H9 (cell line): ENCODE measurements around the gene TGFA. TPM values are rescaled to one million over a fixed set of nuclear protein-coding genes. Genes with fewer than 3 reads are reported as not detected.

Source experiments
- DNase-seq: peaks from one replicate; pipeline ENCODE4 v3.0.0-alpha.2; 2017
- H2AFZ ChIP-seq: one replicate; pipeline ENCODE4 v1.6.1; 2013; ENCODE audit warnings: mild to moderate bottlenecking, low read length, control low read depth, moderate library complexity
- H2AK5ac ChIP-seq: 2 replicates; pipeline ENCODE4 v1.6.1; 2013; ENCODE audit warnings: low read length, control low read depth, mixed read lengths; ENCODE audit not compliant: insufficient read length
- H2BK120ac ChIP-seq: one replicate; pipeline ENCODE4 v1.6.1; 2013; ENCODE audit warnings: low read depth, mild to moderate bottlenecking, low read length, control low read depth, inconsistent platforms; ENCODE audit not compliant: poor library complexity, severe bottlenecking
- H2BK12ac ChIP-seq: 2 replicates; pipeline ENCODE4 v1.6.1; 2013; ENCODE audit warnings: low read length, control low read depth, mixed read lengths, low read depth; ENCODE audit not compliant: insufficient read length
- H2BK15ac ChIP-seq: 2 replicates; pipeline ENCODE4 v1.6.1; 2013; ENCODE audit warnings: low read depth, low read length, control low read depth
- H2BK20ac ChIP-seq: one replicate; pipeline ENCODE4 v1.6.1; 2013; ENCODE audit warnings: low read depth, mild to moderate bottlenecking, low read length, control low read depth, inconsistent platforms; ENCODE audit not compliant: poor library complexity, severe bottlenecking
- H2BK5ac ChIP-seq: 2 replicates; pipeline ENCODE4 v1.6.1; 2013; ENCODE audit warnings: low read length, control low read depth, mixed read lengths; ENCODE audit not compliant: insufficient read length
- H3K14ac ChIP-seq: 2 replicates; pipeline ENCODE4 v1.6.1; 2013; ENCODE audit warnings: low read length, control low read depth; ENCODE audit not compliant: insufficient read depth
- H3K18ac ChIP-seq: 2 replicates; pipeline ENCODE4 v1.6.1; 2013; ENCODE audit warnings: low read depth, mild to moderate bottlenecking, mixed read lengths, low read length, control low read depth; ENCODE audit not compliant: insufficient read length
- H3K23ac ChIP-seq: 2 replicates; pipeline ENCODE4 v1.6.1; 2013; ENCODE audit warnings: low read length, control low read depth, mixed read lengths, low read depth; ENCODE audit not compliant: insufficient read length
- H3K23me2 ChIP-seq: 2 replicates; pipeline ENCODE4 v1.6.1; 2013; ENCODE audit warnings: low read depth, mild to moderate bottlenecking, mixed read lengths, low read length, control low read depth; ENCODE audit not compliant: insufficient read length, poor library complexity, severe bottlenecking
- H3K27ac ChIP-seq: 2 replicates; pipeline ENCODE4 v1.5.1; 2013; ENCODE audit warnings: low read length, control low read depth, mixed read lengths, low read depth; ENCODE audit not compliant: insufficient read length
- H3K27me3 ChIP-seq: 2 replicates; pipeline ENCODE4 v1.6.1; 2013; ENCODE audit warnings: low read length, control low read depth, inconsistent platforms; ENCODE audit not compliant: insufficient read depth
- H3K4ac ChIP-seq: 2 replicates; pipeline ENCODE4 v1.6.1; 2013; ENCODE audit warnings: low read depth, mild to moderate bottlenecking, control low read depth, inconsistent platforms, low read length, moderate library complexity
- H3K4me1 ChIP-seq: 2 replicates; pipeline ENCODE4 v1.6.1; 2013; ENCODE audit warnings: low read length, control low read depth, inconsistent platforms; ENCODE audit not compliant: insufficient read depth
- H3K4me2 ChIP-seq: 2 replicates; pipeline ENCODE4 v1.6.1; 2013; ENCODE audit warnings: low read length, control low read depth, mixed read lengths; ENCODE audit not compliant: insufficient read length, insufficient read depth
- H3K56ac ChIP-seq: 2 replicates; pipeline ENCODE4 v1.6.1; 2013; ENCODE audit warnings: low read depth, mild to moderate bottlenecking, mixed read lengths, low read length, control low read depth; ENCODE audit not compliant: insufficient read length
- H3K79me1 ChIP-seq: 2 replicates; pipeline ENCODE4 v1.6.1; 2013; ENCODE audit warnings: low read depth, mild to moderate bottlenecking, moderate library complexity, low read length, control low read depth, inconsistent platforms; ENCODE audit not compliant: insufficient read depth, poor library complexity, severe bottlenecking
- H3K79me2 ChIP-seq: 2 replicates; pipeline ENCODE4 v1.6.1; 2013; ENCODE audit warnings: low read length, control low read depth, inconsistent platforms; ENCODE audit not compliant: insufficient read depth
- H3K9ac ChIP-seq: 2 replicates; pipeline ENCODE4 v1.6.1; 2013; ENCODE audit warnings: low read length, control low read depth, mixed read lengths; ENCODE audit not compliant: insufficient read length; ENCODE audit errors: extremely low read depth
- H3K9me3 ChIP-seq: one replicate; pipeline ENCODE4 v1.6.1; 2013; ENCODE audit warnings: low read depth, low read length, inconsistent platforms; ENCODE audit not compliant: control insufficient read depth
- H3T11ph ChIP-seq: one replicate; pipeline ENCODE4 v1.6.1; 2013; ENCODE audit warnings: mild to moderate bottlenecking, low read length, control low read depth, inconsistent platforms
- H4K20me1 ChIP-seq: one replicate; pipeline ENCODE4 v1.6.1; 2013; ENCODE audit not compliant: control insufficient read depth, insufficient read length, insufficient read depth
- H4K5ac ChIP-seq: 2 replicates; pipeline ENCODE4 v1.6.1; 2013; ENCODE audit warnings: low read depth, mild to moderate bottlenecking, mixed read lengths, low read length, control low read depth; ENCODE audit not compliant: insufficient read length
- H4K8ac ChIP-seq: replicated peaks from 2 replicates; pipeline ENCODE4 v1.6.1; 2013; ENCODE audit warnings: low read length, control low read depth, mixed read lengths, low read depth; ENCODE audit not compliant: insufficient read length
- H4K91ac ChIP-seq: 2 replicates; pipeline ENCODE4 v1.6.1; 2013; ENCODE audit warnings: low read depth, mild to moderate bottlenecking, moderate library complexity, mixed read lengths, low read length, control low read depth; ENCODE audit not compliant: insufficient read length
- H3K27ac Mint-ChIP-seq, 3 experiments: 2 replicates in 2 of 3; 3 replicates in 1 of 3; pipeline ENCODE4 v1.8.0; 2020 to 2021; ENCODE audit warnings: mixed read lengths in 3 of 3, mild to moderate bottlenecking in 1 of 3, moderate library complexity in 1 of 3
- H3K27me3 Mint-ChIP-seq: 2 replicates; pipeline ENCODE4 v1.8.0; 2021; ENCODE audit warnings: low read depth, mild to moderate bottlenecking, moderate library complexity, mixed read lengths
- H3K36me3 Mint-ChIP-seq, 3 experiments: 2 replicates in 2 of 3; 3 replicates in 1 of 3; pipeline ENCODE4 v1.8.0; 2020 to 2021; ENCODE audit warnings: low read depth in 3 of 3, mixed read lengths in 3 of 3; ENCODE audit not compliant: insufficient read depth in 1 of 3
- H3K4me1 Mint-ChIP-seq, 2 experiments: 2 replicates each; pipeline ENCODE4 v1.8.0; 2020; ENCODE audit warnings: mixed read lengths in 2 of 2
- H3K4me3 Mint-ChIP-seq, 2 experiments: 2 replicates in 1 of 2; 3 replicates in 1 of 2; pipeline ENCODE4 v1.8.0; 2020 to 2021; ENCODE audit warnings: mild to moderate bottlenecking in 2 of 2, mixed read lengths in 2 of 2, moderate library complexity in 1 of 2
- H3K9me3 Mint-ChIP-seq, 2 experiments: 2 replicates in 1 of 2; 3 replicates in 1 of 2; pipeline ENCODE4 v1.8.0; 2020; ENCODE audit warnings: mild to moderate bottlenecking in 2 of 2, mixed read lengths in 2 of 2, moderate library complexity in 1 of 2
- CTCF ChIP-seq: fragments of 200-600 bp; sonication (generic); conservative IDR thresholded peaks from 3 replicates; pipeline ENCODE4 v1.8.0; 2021; ENCODE audit warnings: antibody characterized with exemption, mild to moderate bottlenecking
- WGBS: extraction: QIAGEN DNeasy Blood & Tissue Kit; methylation state at CpG from one replicate; pipeline ENCODE4 v1.1.7; 2013; ENCODE audit warnings: missing lambda C conversion rate, low lambda C conversion rate, mixed read lengths; ENCODE audit not compliant: insufficient read length; ENCODE audit errors: extremely low coverage; 5-methylcytosine and 5-hydroxymethylcytosine counted together
- total RNA-seq: library from RNA; stranded (reverse); gene quantifications from 2 replicates; pipeline ENCODE4 v1.2.1, GENCODE V29; 2021

Gene TGFA
- total RNA-seq, 1 experiment from 2014 or later, result 3.3 TPM

- Histone ChIP-seq H4K20me1 (no peaks in the 10 kb centered on the region), H3K18ac (peak overlapping the region; percentile 49), H2BK20ac (no peak overlapping the region), H4K5ac (no peak overlapping the region), H4K91ac (no peak overlapping the region), H3K27me3 (no peaks in the 10 kb centered on the region), H3K4me2 (no peak overlapping the region), H3K14ac (no peak overlapping the region), H2AFZ (no peak overlapping the region), H2BK15ac (no peak overlapping the region), H3K4ac (no peak overlapping the region), H3K79me2 (no peaks in the 10 kb centered on the region), H3K56ac (no peak overlapping the region), H4K8ac (no peak overlapping the region), H3K9me3 (no peaks in the 10 kb centered on the region), H3K9ac (no peak overlapping the region), H2BK5ac (no peak overlapping the region), H3T11ph (no peak overlapping the region), H2BK12ac (no peak overlapping the region), H2BK120ac (no peak overlapping the region), H3K27ac (no peak overlapping the region), H3K23me2 (no peaks in the 10 kb centered on the region), H3K23ac (no peak overlapping the region), H2AK5ac (no peak overlapping the region), H3K4me1 (no peaks in the 10 kb centered on the region), H3K79me1 (no peaks in the 10 kb centered on the region)
- H3K27me3 Mint-ChIP-seq, result peaks cover 7% of the 10 kb centered on the region
- DNase-seq, result no peak
- no peak for TF ChIP-seq CTCF
- H3K4me1 Mint-ChIP-seq, result peaks cover 0 to 8% of the 10 kb centered on the region in 2 experiments; a peak in 2 of 4 replicates
- WGBS, result no CpG with 5 or more reads among the region's 7 CpGs
- peak overlapping the region in 1 of 3 experiments; percentile 87; a peak in 2 of 7 replicates for H3K27ac Mint-ChIP-seq
- no peak overlapping the region for H3K4me3 Mint-ChIP-seq
- H3K9me3 Mint-ChIP-seq, result peaks cover 2 to 4% of the 10 kb centered on the region in 2 experiments; a peak in 2 of 5 replicates
- H3K36me3 Mint-ChIP-seq, result peaks cover 0 to 9% (median 9%) of the 10 kb centered on the region in 3 experiments; a peak in 3 of 7 replicates
Measured at GRCh38 chr2:70596739-70597138, 43.1 kb upstream of the TGFA start.
